ENCODE results near the gene NCKIPSD.

Gene NCKIPSD

GRCh38 chr3:48648188-48648850 is 37.4 kb downstream of the NCKIPSD start:
- Histone ChIP-seq H3K4me1 (ENCODE audit: control insufficient read depth, insufficient read depth, low read length) (no peaks in the 10 kb centered on the region), H3K27me3 (ENCODE audit: control insufficient read depth, insufficient read depth, low read length) (no peaks in the 10 kb centered on the region), H3K4me3 (ENCODE audit: low read length) (no peak overlapping the region), H3K36me3 (ENCODE audit: control insufficient read depth, insufficient read depth, low read length) (no peaks in the 10 kb centered on the region), H3K27ac (ENCODE audit: low read depth, low read length) (no peak overlapping the region), H3K9ac (ENCODE audit: low read length) (no peak overlapping the region)

GRCh38 chr3:48647714-48648113 is 38.0 kb downstream of the NCKIPSD start:
- Histone ChIP-seq H3K27me3 (ENCODE audit: control insufficient read depth, insufficient read depth, low read length) (no peaks in the 10 kb centered on the region), H3K36me3 (ENCODE audit: control insufficient read depth, insufficient read depth, low read length) (no peaks in the 10 kb centered on the region), H3K4me3 (ENCODE audit: low read length) (no peak overlapping the region), H3K27ac (ENCODE audit: low read depth, low read length) (no peak overlapping the region), H3K9ac (ENCODE audit: low read length) (no peak overlapping the region), H3K4me1 (ENCODE audit: control insufficient read depth, insufficient read depth, low read length) (no peaks in the 10 kb centered on the region)

GRCh38 chr3:48644898-48645760 is 40.6 kb downstream of the NCKIPSD start:
- no peaks in the 10 kb centered on the region for H3K4me1 ChIP-seq (ENCODE audit: control insufficient read depth, insufficient read depth, low read length)
- H3K36me3 ChIP-seq (ENCODE audit: control insufficient read depth, insufficient read depth, low read length) = no peaks in the 10 kb centered on the region
- H3K27me3 ChIP-seq (ENCODE audit: control insufficient read depth, insufficient read depth, low read length) = no peaks in the 10 kb centered on the region
- no peak overlapping the region for H3K9ac ChIP-seq (ENCODE audit: low read length)
- H3K4me3 ChIP-seq (ENCODE audit: low read length) = no peak overlapping the region
- H3K27ac ChIP-seq (ENCODE audit: low read depth, low read length) = no peak overlapping the region

- Histone ChIP-seq H3K27me3 (ENCODE audit: control insufficient read depth, insufficient read depth, low read length) (no peaks in the 10 kb centered on the region), H3K4me1 (ENCODE audit: control insufficient read depth, insufficient read depth, low read length) (no peaks in the 10 kb centered on the region), H3K36me3 (ENCODE audit: control insufficient read depth, insufficient read depth, low read length) (no peaks in the 10 kb centered on the region)
Measured at GRCh38 chr3:48642605-48643004, 43.1 kb downstream of the NCKIPSD start.

GRCh38 chr3:48641396-48641795 is 44.3 kb downstream of the NCKIPSD start:
- H3K4me1 ChIP-seq (ENCODE audit: control insufficient read depth, insufficient read depth, low read length) = no peaks in the 10 kb centered on the region
- no peak overlapping the region for H3K9ac ChIP-seq (ENCODE audit: low read length)
- H3K4me3 ChIP-seq (ENCODE audit: low read length) = no peak overlapping the region
- no peak overlapping the region for H3K27ac ChIP-seq (ENCODE audit: low read depth, low read length)
- no peaks in the 10 kb centered on the region for H3K27me3 ChIP-seq (ENCODE audit: control insufficient read depth, insufficient read depth, low read length)
- H3K36me3 ChIP-seq (ENCODE audit: control insufficient read depth, insufficient read depth, low read length) = no peaks in the 10 kb centered on the region

More at GRCh38 chr3:48642605-48643004, 43.1 kb downstream of the NCKIPSD start:
- Histone ChIP-seq H3K27ac (ENCODE audit: low read depth, low read length) (no peak overlapping the region), H3K4me3 (ENCODE audit: low read length) (no peak overlapping the region), H3K9ac (ENCODE audit: low read length) (no peak overlapping the region)

GRCh38 chr3:48639944-48640606 is 45.6 kb downstream of the NCKIPSD start:
- Histone ChIP-seq H3K27ac (ENCODE audit: low read depth, low read length) (no peak overlapping the region), H3K9ac (ENCODE audit: low read length) (no peak overlapping the region), H3K36me3 (ENCODE audit: control insufficient read depth, insufficient read depth, low read length) (no peaks in the 10 kb centered on the region), H3K4me3 (ENCODE audit: low read length) (no peak overlapping the region), H3K4me1 (ENCODE audit: control insufficient read depth, insufficient read depth, low read length) (no peaks in the 10 kb centered on the region), H3K27me3 (ENCODE audit: control insufficient read depth, insufficient read depth, low read length) (no peaks in the 10 kb centered on the region)

GRCh38 chr3:48637305-48637704 is 48.4 kb downstream of the NCKIPSD start:
- H3K9ac ChIP-seq (ENCODE audit: low read length) = no peak overlapping the region
- peaks cover 1% of the 10 kb centered on the region for H3K36me3 ChIP-seq (ENCODE audit: control insufficient read depth, insufficient read depth, low read length)
- no peak overlapping the region for H3K27ac ChIP-seq (ENCODE audit: low read depth, low read length)
- no peak overlapping the region for H3K4me3 ChIP-seq (ENCODE audit: low read length)
- no peaks in the 10 kb centered on the region for H3K27me3 ChIP-seq (ENCODE audit: control insufficient read depth, insufficient read depth, low read length)
- H3K4me1 ChIP-seq (ENCODE audit: control insufficient read depth, insufficient read depth, low read length) = no peaks in the 10 kb centered on the region

GRCh38 chr3:48636149-48636655 is 49.5 kb downstream of the NCKIPSD start:
- peaks cover 10% of the 10 kb centered on the region for H3K36me3 ChIP-seq (ENCODE audit: control insufficient read depth, insufficient read depth, low read length)

GRCh38 chr3:48635222-48636021 is 50.3 kb downstream of the NCKIPSD start, which contains the start of gene SLC26A6:
SLC26A6 (minus strand) TSS chr3:48635461; CDS start chr3:48635393, 68 bp downstream.
- peaks cover 14% of the 10 kb centered on the region for H3K36me3 ChIP-seq (ENCODE audit: control insufficient read depth, insufficient read depth, low read length)
- H3K4me1 ChIP-seq (ENCODE audit: control insufficient read depth, insufficient read depth, low read length) = no peaks in the 10 kb centered on the region
- peak within 1 kb of the TSS; percentile 76 for H3K4me3 ChIP-seq (ENCODE audit: low read length)
- H3K27me3 ChIP-seq (ENCODE audit: control insufficient read depth, insufficient read depth, low read length) = no peaks in the 10 kb centered on the region
- peak within 1 kb of the TSS; percentile 80 for H3K27ac ChIP-seq (ENCODE audit: low read depth, low read length)
- H3K9ac ChIP-seq (ENCODE audit: low read length) = peak within 1 kb of the TSS; percentile 78

More at GRCh38 chr3:48636149-48636655, 49.5 kb downstream of the NCKIPSD start:
- Histone ChIP-seq H3K9ac (ENCODE audit: low read length) (peak overlapping the region; percentile 78), H3K27ac (ENCODE audit: low read depth, low read length) (peak overlapping the region; percentile 80), H3K27me3 (ENCODE audit: control insufficient read depth, insufficient read depth, low read length) (no peaks in the 10 kb centered on the region), H3K4me3 (ENCODE audit: low read length) (peak overlapping the region; percentile 76), H3K4me1 (ENCODE audit: control insufficient read depth, insufficient read depth, low read length) (no peaks in the 10 kb centered on the region)

GRCh38 chr3:48634661-48635221 is 51.0 kb downstream of the NCKIPSD start:
- peaks cover 19% of the 10 kb centered on the region for H3K36me3 ChIP-seq (ENCODE audit: control insufficient read depth, insufficient read depth, low read length)
- H3K9ac ChIP-seq (ENCODE audit: low read length) = peak overlapping the region; percentile 45
- H3K27ac ChIP-seq (ENCODE audit: low read depth, low read length) = peak overlapping the region; percentile 69
- H3K27me3 ChIP-seq (ENCODE audit: control insufficient read depth, insufficient read depth, low read length) = no peaks in the 10 kb centered on the region
- no peaks in the 10 kb centered on the region for H3K4me1 ChIP-seq (ENCODE audit: control insufficient read depth, insufficient read depth, low read length)
- peak overlapping the region; percentile 76 for H3K4me3 ChIP-seq (ENCODE audit: low read length)

- Histone ChIP-seq H3K4me3 (ENCODE audit: low read length) (no peak overlapping the region), H3K36me3 (ENCODE audit: control insufficient read depth, insufficient read depth, low read length) (peaks cover 19% of the 10 kb centered on the region), H3K4me1 (ENCODE audit: control insufficient read depth, insufficient read depth, low read length) (no peaks in the 10 kb centered on the region), H3K27ac (ENCODE audit: low read depth, low read length) (no peak overlapping the region), H3K9ac (ENCODE audit: low read length) (no peak overlapping the region), H3K27me3 (ENCODE audit: control insufficient read depth, insufficient read depth, low read length) (no peaks in the 10 kb centered on the region)
Measured at GRCh38 chr3:48633743-48634142, 52.0 kb downstream of the NCKIPSD start.

Data from rectal smooth muscle tissue (tissue), 1 donor.